MCF 10A (cell line): ENCODE data around the gene TRAT1. TPM values are rescaled to one million over a fixed set of nuclear protein-coding genes. Genes with fewer than 3 reads are reported as not detected.

Source experiments
- BruUV-seq: library from RNA; stranded (reverse); fragments of 400-500 nt; replicated peaks from 2 replicates; lab custom pipeline; 2021; lab: Mats Ljungman, UMichigan
- CTCF ChIA-PET: fragments of 300-600 bp; sonication (Branson Sonifier 250); formaldehyde crosslinking; extraction: SDS; loops from one replicate; lab custom pipeline; 2021; ENCODE audit warnings: antibody characterized with exemption, inconsistent platforms; lab: Yijun Ruan, JAX
- POLR2A ChIA-PET: fragments of 300-600, 350-650 bp; sonication (Branson Sonifier 250); formaldehyde crosslinking; extraction: SDS; loops from one replicate; lab custom pipeline; 2020; ENCODE audit warnings: antibody characterized with exemption, inconsistent platforms; lab: Yijun Ruan, JAX
- DNase-seq: peaks from one replicate; pipeline ENCODE4 v3.0.0-alpha.2; 2018; ENCODE audit not compliant: unreplicated experiment
- H3K27ac Mint-ChIP-seq: one replicate; pipeline ENCODE4 v1.8.0; 2022; ENCODE audit warnings: mild to moderate bottlenecking, low read depth, mixed read lengths; ENCODE audit not compliant: unreplicated experiment
- H3K27me3 Mint-ChIP-seq: one replicate; pipeline ENCODE4 v1.8.0; 2022; ENCODE audit warnings: mixed read lengths; ENCODE audit not compliant: insufficient read depth, unreplicated experiment
- H3K36me3 Mint-ChIP-seq: one replicate; pipeline ENCODE4 v1.8.0; 2022; ENCODE audit warnings: mild to moderate bottlenecking, moderate library complexity, mixed read lengths; ENCODE audit not compliant: insufficient read depth, unreplicated experiment
- H3K4me1 Mint-ChIP-seq: one replicate; pipeline ENCODE4 v1.8.0; 2022; ENCODE audit warnings: mixed read lengths; ENCODE audit not compliant: insufficient read depth, unreplicated experiment
- H3K4me3 Mint-ChIP-seq: one replicate; pipeline ENCODE4 v1.8.0; 2022; ENCODE audit warnings: mild to moderate bottlenecking, moderate library complexity, mixed read lengths; ENCODE audit not compliant: unreplicated experiment
- H3K9me3 Mint-ChIP-seq: one replicate; pipeline ENCODE4 v1.8.0; 2022; ENCODE audit warnings: mixed read lengths; ENCODE audit not compliant: unreplicated experiment
- CTCF ChIP-seq: fragments of 200-600 bp; IDR thresholded peaks from one replicate; pipeline ENCODE4 v1.8.0; 2022; ENCODE audit warnings: antibody characterized with exemption, mild to moderate bottlenecking; ENCODE audit not compliant: unreplicated experiment
- intact Hi-C: fragments of 100-400 bp; cut with micrococcal nuclease; formaldehyde crosslinking; loops from 2 replicates; pipeline ENCODE4 v1.14.1; 2022
- total RNA-seq: library from RNA; stranded (reverse); gene quantifications from 2 replicates; pipeline ENCODE4 v1.2.3, GENCODE V29; 2022

The TRAT1 gene
- total RNA-seq, 1 experiment from 2014 or later, result not detected

DNA sequence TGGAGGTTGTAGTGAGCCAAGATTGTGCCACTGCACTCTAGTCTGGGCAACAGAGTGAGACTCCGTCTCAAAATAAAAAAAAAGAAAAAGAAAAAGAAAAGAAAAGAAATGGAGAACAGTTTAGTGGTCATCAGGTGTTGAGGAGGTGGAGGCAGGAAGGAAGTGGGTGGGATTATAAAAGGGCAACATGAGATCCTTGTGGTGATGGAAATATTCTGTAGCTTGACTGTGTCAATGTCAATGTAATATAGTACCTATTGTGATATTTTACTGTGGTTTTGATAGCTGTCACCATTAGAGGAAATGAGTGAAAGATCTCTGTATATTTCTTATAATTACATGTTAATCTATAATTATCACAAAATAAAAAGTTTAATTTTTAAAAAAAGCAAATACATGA, 60.8 kb downstream of the TRAT1 start:
- Mint-ChIP-seq H3K27ac (no peak overlapping the region), H3K27me3 (no peaks in the 10 kb centered on the region), H3K36me3 (no peaks in the 10 kb centered on the region), H3K9me3 (no peaks in the 10 kb centered on the region), H3K4me1 (no peaks in the 10 kb centered on the region), H3K4me3 (no peak overlapping the region)
- CTCF ChIA-PET, result interaction anchor here (0.6 kb wide), 1 partner anchor 209 kb away, joined by 3 read pairs; no protein-coding TSS in a partner anchor
- BruUV-seq, result no TSS peak
- TF ChIP-seq CTCF, result no peak
- intact Hi-C loops, result no loop called here
- POLR2A ChIA-PET, result no interaction called here
- no peak for DNase-seq

DNA sequence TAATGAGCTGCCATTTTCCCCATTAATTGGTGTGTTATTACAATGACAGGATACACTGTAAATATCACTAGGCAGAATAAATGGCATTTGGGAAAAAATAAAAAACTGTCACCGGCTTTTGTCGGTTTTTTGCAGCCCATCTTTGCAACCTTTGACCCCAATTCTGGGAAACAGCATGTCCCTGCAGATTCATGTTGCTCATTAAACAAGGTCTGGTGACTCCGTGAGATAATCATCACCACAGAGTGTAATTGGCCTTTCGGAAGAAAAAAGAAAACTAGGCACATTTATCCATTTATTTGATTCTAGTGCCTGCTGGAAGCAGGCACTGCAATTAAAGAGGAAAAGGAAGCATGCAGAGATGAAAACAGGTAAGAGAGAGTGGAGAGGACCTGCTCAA, 64.5 kb downstream of the TRAT1 start:
- no peak for TF ChIP-seq CTCF
- Mint-ChIP-seq H3K27ac (no peak overlapping the region), H3K36me3 (no peaks in the 10 kb centered on the region), H3K9me3 (no peaks in the 10 kb centered on the region), H3K4me1 (no peaks in the 10 kb centered on the region), H3K27me3 (no peaks in the 10 kb centered on the region), H3K4me3 (no peak overlapping the region)
- ChIA-PET CTCF (interaction anchor here (0.6 to 1.4 kb wide), 3 partner anchors 25 to 209 kb away, joined by 4 to 5 read pairs (median 5); no protein-coding TSS in a partner anchor), POLR2A (interaction anchor here (0.6 to 1.2 kb wide), 3 partner anchors 10 to 217 kb away, joined by 4 to 6 read pairs (median 4); no protein-coding TSS in a partner anchor)
- no peak for DNase-seq
- intact Hi-C loops, result no loop called here
- BruUV-seq, result no TSS peak

GRCh38 chr3:108887777-108888176, 65.2 kb downstream of the TRAT1 start:
- no peak for DNase-seq
- TF ChIP-seq CTCF, result no peak
- no peaks in the 10 kb centered on the region for H3K27me3 Mint-ChIP-seq
- H3K36me3 Mint-ChIP-seq, result no peaks in the 10 kb centered on the region
- POLR2A ChIA-PET, result interaction anchor here (1.2 kb wide), 1 partner anchor 9 kb away, joined by 4 read pairs; no protein-coding TSS in a partner anchor
- no peak overlapping the region for H3K27ac Mint-ChIP-seq
- no TSS peak for BruUV-seq
- H3K4me3 Mint-ChIP-seq, result no peak overlapping the region
- intact Hi-C loops, result no loop called here
- H3K9me3 Mint-ChIP-seq, result no peaks in the 10 kb centered on the region
- CTCF ChIA-PET, result interaction anchor here (0.6 to 1.4 kb wide), 2 partner anchors 27 to 208 kb away, joined by 5 read pairs; no protein-coding TSS in a partner anchor
- H3K4me1 Mint-ChIP-seq, result no peaks in the 10 kb centered on the region

GRCh38 chr3:108891833-108892232, 69.2 kb downstream of the TRAT1 start:
- Mint-ChIP-seq H3K27me3 (no peaks in the 10 kb centered on the region), H3K4me3 (no peak overlapping the region), H3K36me3 (no peaks in the 10 kb centered on the region), H3K9me3 (no peaks in the 10 kb centered on the region), H3K4me1 (no peaks in the 10 kb centered on the region), H3K27ac (no peak overlapping the region)
- CTCF ChIA-PET, result no interaction called here
- intact Hi-C loops, result no loop called here
- POLR2A ChIA-PET, result interaction anchor here (0.7 kb wide), 1 partner anchor 29 kb away, joined by 4 read pairs; no protein-coding TSS in a partner anchor
- TF ChIP-seq CTCF, result no peak
- no TSS peak for BruUV-seq
- DNase-seq, result no peak
